Measurements from ENCODE around the gene DAZAP1. TPM values are rescaled to one million over a fixed set of nuclear protein-coding genes. Genes with fewer than 3 reads are reported as not detected.
A peak's percentile ranks its signal among the peaks of the same experiment; 100 is the strongest.

Gene DAZAP1
- total and polyA plus RNA-seq, 2 of the 4 experiments (the other 2 are of a cell fraction) = 22.0 to 62.8 TPM

DNA sequence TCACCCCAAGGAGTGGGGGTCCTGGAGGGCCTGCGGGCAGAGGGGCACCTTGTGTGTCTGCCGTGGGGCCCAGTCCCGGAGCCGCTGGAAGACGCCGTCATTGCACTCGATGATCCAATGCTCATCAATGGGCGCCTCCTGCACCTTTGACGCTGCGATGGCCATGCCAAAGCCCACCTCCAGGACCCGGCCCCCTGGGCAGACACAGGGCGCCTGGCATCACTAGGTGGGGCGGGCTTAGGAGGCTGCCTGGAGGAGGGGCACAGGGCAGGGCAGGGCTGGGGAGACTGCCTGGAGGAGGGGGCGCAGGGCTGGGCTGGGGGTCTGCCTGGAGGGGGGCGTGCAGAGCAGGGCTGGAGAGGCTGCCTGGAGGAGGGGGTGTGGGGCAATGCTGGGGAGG lies 7.6 kb upstream of the DAZAP1 start:
- Histone ChIP-seq H2BK120ac (ENCODE audit: low read depth, low read length) (no peak overlapping the region), H2AK9ac (replicated peaks; ENCODE audit: low read depth, low read length, poor library complexity) (no peak overlapping the region), H3K4me3 (ENCODE audit: insufficient read depth, low read depth, low read length) (no peak overlapping the region), H3K4me1 (ENCODE audit: control insufficient read depth, insufficient read depth, low read length) (peaks cover 6% of the 10 kb centered on the region), H3K4ac (ENCODE audit: low read depth, low read length) (no peak overlapping the region), H3K56ac (ENCODE audit: extremely low read depth, insufficient read depth, low read length) (no peak overlapping the region), H4K5ac (ENCODE audit: low read depth, low read length) (no peak overlapping the region), H3K27me3 (ENCODE audit: control insufficient read depth, insufficient read depth, low read length) (no peaks in the 10 kb centered on the region), H3K9me1 (ENCODE audit: insufficient read depth, low read length) (no peaks in the 10 kb centered on the region), H2AK5ac (ENCODE audit: low read depth, low read length) (peak overlapping the region; percentile 39; the same call in 1 of the 2 replicates), H3K9me3 (ENCODE audit: control insufficient read depth, insufficient read depth, low read length) (no peaks in the 10 kb centered on the region), H3K4me2 (ENCODE audit: low read depth, low read length) (no peak overlapping the region), H2BK5ac (ENCODE audit: low read depth, low read length, poor library complexity, severe bottlenecking) (no peak overlapping the region), H3K23ac (ENCODE audit: low read depth, low read length) (no peak overlapping the region), H3K36me3 (ENCODE audit: control insufficient read depth, insufficient read depth, low read length) (peaks cover 3% of the 10 kb centered on the region; the same call in 1 of the 2 replicates), H3K14ac (replicated peaks; ENCODE audit: low read depth, low read length) (no peak overlapping the region), H4K8ac (ENCODE audit: low read depth in 2 of 2, low read length in 2 of 2) (no peak overlapping the region), H4K91ac (ENCODE audit: insufficient read depth, low read depth, low read length) (no peak overlapping the region), H2BK20ac (ENCODE audit: low read depth, low read length) (no peak overlapping the region), H3K18ac (ENCODE audit: low read depth, low read length) (no peak overlapping the region), H4K20me1 (ENCODE audit: insufficient read depth, low read length) (no peaks in the 10 kb centered on the region), H3K79me1 (ENCODE audit: low read depth in 1 of 2, low read length in 2 of 2) (peaks cover 0 to 10% of the 10 kb centered on the region in 2 experiments; a peak in 3 of 4 replicates), H2AFZ (replicated peaks; ENCODE audit: low read length, poor library complexity) (no peak overlapping the region), H2BK15ac (ENCODE audit: low read depth, low read length) (no peak overlapping the region), H3K27ac (ENCODE audit: insufficient read depth, low read length) (no peak overlapping the region), H3K9ac (ENCODE audit: low read depth, low read length) (no peak overlapping the region)
- in situ Hi-C loops (cut with MboI; ENCODE audit: low sequenced_read_pairs) (no loop called here), intact Hi-C loops (cut with micrococcal nuclease) (no loop called here), dilution Hi-C loops (cut with HindIII; ENCODE audit: low sequenced_read_pairs, unreplicated experiment) (no loop called here)
- no peak for ATAC-seq (ENCODE audit: low read depth)
- no TSS peak for BruUV-seq (replicated peaks)
- ChIA-PET CTCF (no interaction called here), POLR2A (ENCODE audit: unreplicated experiment) (no interaction called here)
- DNase-seq = no peak
- WGBS, 2 experiments (ENCODE audit: extremely low coverage in 2 of 2, insufficient read length in 1 of 2) = 95% methylated on average over 8 of the region's 15 CpGs; no CpG with 5 or more reads in 1 of the 2 experiments
- TF ChIP-seq FOS (IDR thresholded peaks at IDR 0.05; ENCODE audit: low read depth, low read length) (no peak), SMC3 (IDR thresholded peaks at IDR 0.05; ENCODE audit: low read depth, low read length) (no peak), RFX5 (IDR thresholded peaks at IDR 0.05; ENCODE audit: low read depth, low read length) (no peak)
- TF ChIP-seq, protein P1, sequence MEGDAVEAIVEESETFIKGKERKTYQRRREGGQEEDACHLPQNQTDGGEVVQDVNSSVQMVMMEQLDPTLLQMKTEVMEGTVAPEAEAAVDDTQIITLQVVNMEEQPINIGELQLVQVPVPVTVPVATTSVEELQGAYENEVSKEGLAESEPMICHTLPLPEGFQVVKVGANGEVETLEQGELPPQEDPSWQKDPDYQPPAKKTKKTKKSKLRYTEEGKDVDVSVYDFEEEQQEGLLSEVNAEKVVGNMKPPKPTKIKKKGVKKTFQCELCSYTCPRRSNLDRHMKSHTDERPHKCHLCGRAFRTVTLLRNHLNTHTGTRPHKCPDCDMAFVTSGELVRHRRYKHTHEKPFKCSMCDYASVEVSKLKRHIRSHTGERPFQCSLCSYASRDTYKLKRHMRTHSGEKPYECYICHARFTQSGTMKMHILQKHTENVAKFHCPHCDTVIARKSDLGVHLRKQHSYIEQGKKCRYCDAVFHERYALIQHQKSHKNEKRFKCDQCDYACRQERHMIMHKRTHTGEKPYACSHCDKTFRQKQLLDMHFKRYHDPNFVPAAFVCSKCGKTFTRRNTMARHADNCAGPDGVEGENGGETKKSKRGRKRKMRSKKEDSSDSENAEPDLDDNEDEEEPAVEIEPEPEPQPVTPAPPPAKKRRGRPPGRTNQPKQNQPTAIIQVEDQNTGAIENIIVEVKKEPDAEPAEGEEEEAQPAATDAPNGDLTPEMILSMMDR (conservative IDR thresholded peaks at IDR 0.05; ENCODE audit: low read depth, low read length) = no peak
